Keratinocyte (primary cell): Measurements from ENCODE around the gene ISG20L2. TPM values are rescaled to one million over a fixed set of nuclear protein-coding genes. Genes with fewer than 3 reads are reported as not detected.

ENCODE experiments used
- DNase-seq: peaks from one replicate; pipeline ENCODE4 v3.0.0-alpha.2; 2011; ENCODE audit warnings: low read depth, missing footprints, low spot score
- FAIRE-seq: peaks from 2 replicates; lab custom pipeline; 2011; peaks lifted over from hg19 to GRCh38; lab: Jason Lieb, UNC
- H2AFZ ChIP-seq: 2 replicates; pipeline ENCODE4 v1.6.0; 2012; ENCODE audit warnings: low read length, control low read depth, inconsistent platforms; ENCODE audit not compliant: control insufficient read depth
- H3K27ac ChIP-seq: 2 replicates; pipeline ENCODE4 v1.5.1; 2011; ENCODE audit warnings: low read length; ENCODE audit not compliant: control insufficient read depth, insufficient read depth
- H3K27me3 ChIP-seq: 3 replicates; pipeline ENCODE4 v1.6.0; 2011; ENCODE audit warnings: low read length; ENCODE audit not compliant: control insufficient read depth, insufficient read depth; ENCODE audit errors: extremely low read depth
- H3K36me3 ChIP-seq, 2 experiments: 2 replicates in 1 of 2; 3 replicates in 1 of 2; pipeline ENCODE4 v1.5.1; 2011; ENCODE audit warnings: low read length in 2 of 2, mild to moderate bottlenecking in 1 of 2; ENCODE audit not compliant: control insufficient read depth in 2 of 2, insufficient read depth in 2 of 2; ENCODE audit errors: extremely low read depth in 1 of 2
- H3K4me1 ChIP-seq: 3 replicates; pipeline ENCODE4 v1.5.1; 2011; ENCODE audit warnings: low read length; ENCODE audit not compliant: control insufficient read depth, insufficient read depth; ENCODE audit errors: extremely low read depth
- H3K4me2 ChIP-seq: 3 replicates; pipeline ENCODE4 v1.6.0; 2011; ENCODE audit warnings: low read depth, low read length; ENCODE audit not compliant: control insufficient read depth, insufficient read depth; ENCODE audit errors: extremely low read depth
- H3K4me3 ChIP-seq, 3 experiments: fragments of 200-600 bp in 1 of 3; sonication (generic) in 1 of 3; 2 replicates in 2 of 3; 3 replicates in 1 of 3; pipeline ENCODE4 v1.5.1; 2011 to 2016; ENCODE audit warnings: low read length in 3 of 3, mild to moderate bottlenecking in 3 of 3, control low read depth in 2 of 3, inconsistent platforms in 1 of 3, low read depth in 1 of 3, mixed read lengths in 1 of 3, mixed run types in 1 of 3, moderate library complexity in 1 of 3; ENCODE audit not compliant: control insufficient read depth in 2 of 3, insufficient read depth in 2 of 3; ENCODE audit errors: extremely low read depth in 1 of 3
- H3K79me2 ChIP-seq: 2 replicates; pipeline ENCODE4 v1.6.0; 2012; ENCODE audit warnings: low read length; ENCODE audit not compliant: control insufficient read depth, insufficient read depth
- H3K9ac ChIP-seq: 3 replicates; pipeline ENCODE4 v1.6.0; 2011; ENCODE audit warnings: low read length; ENCODE audit not compliant: control insufficient read depth, insufficient read depth; ENCODE audit errors: extremely low read depth
- H3K9me1 ChIP-seq: 3 replicates; pipeline ENCODE4 v1.6.0; 2011; ENCODE audit warnings: low read length; ENCODE audit not compliant: control insufficient read depth, insufficient read depth; ENCODE audit errors: extremely low read depth
- H3K9me3 ChIP-seq: 2 replicates; pipeline ENCODE4 v1.5.1; 2012; ENCODE audit warnings: low read depth, low read length; ENCODE audit not compliant: control insufficient read depth
- H4K20me1 ChIP-seq: 3 replicates; pipeline ENCODE4 v1.6.0; 2011; ENCODE audit warnings: low read length; ENCODE audit not compliant: control insufficient read depth, insufficient read depth; ENCODE audit errors: extremely low read depth
- CTCF ChIP-seq, 3 experiments: IDR thresholded peaks in 1 of 3; conservative IDR thresholded peaks in 1 of 3; optimal IDR thresholded peaks in 1 of 3; 2 replicates in 2 of 3; 3 replicates in 1 of 3; pipeline versions ENCODE3 to v1.5.1; 2011; ENCODE audit warnings: low read length in 3 of 3, mild to moderate bottlenecking in 3 of 3, moderate library complexity in 2 of 3, control low read depth in 1 of 3, inconsistent platforms in 1 of 3; ENCODE audit not compliant: insufficient read depth in 2 of 3; ENCODE audit errors: extremely low read depth in 1 of 3
- EZH2 ChIP-seq: IDR thresholded peaks from one replicate; pipeline ENCODE4 v1.6.1; 2012; ENCODE audit warnings: inconsistent platforms, mild to moderate bottlenecking, low read length, moderate library complexity
- dilution Hi-C: fragments of 300-500 bp; cut with MboI; formaldehyde crosslinking; loops from one replicate; pipeline ENCODE4 v1.7.0; 2020; ENCODE audit warnings: low sequenced_read_pairs; ENCODE audit not compliant: extremely low pct_ligation_motif_present
- polyA plus RNA-seq, 5 experiments: library from polyadenylated mRNA; depleted of rRNA in 3 of 5; stranded (reverse) in 3 of 5; stranded (forward) in 1 of 5; unstranded in 1 of 5; fragments of >200 nt; gene quantifications; 1 replicate in 1 of 5; 2 replicates in 3 of 5; 3 replicates in 1 of 5; pipeline versions ENCODE4 v1.2.1 to v1.2.3, GENCODE V29; 2011 to 2012; ENCODE audit warnings: missing spikeins in 2 of 5, low read depth in 1 of 5, low replicate concordance in 1 of 5

Gene ISG20L2
- polyA plus RNA-seq, 1 donor (not counting 4 experiments of a cell fraction or from before 2014, with no cell fraction given): 48.6 TPM

DNA sequence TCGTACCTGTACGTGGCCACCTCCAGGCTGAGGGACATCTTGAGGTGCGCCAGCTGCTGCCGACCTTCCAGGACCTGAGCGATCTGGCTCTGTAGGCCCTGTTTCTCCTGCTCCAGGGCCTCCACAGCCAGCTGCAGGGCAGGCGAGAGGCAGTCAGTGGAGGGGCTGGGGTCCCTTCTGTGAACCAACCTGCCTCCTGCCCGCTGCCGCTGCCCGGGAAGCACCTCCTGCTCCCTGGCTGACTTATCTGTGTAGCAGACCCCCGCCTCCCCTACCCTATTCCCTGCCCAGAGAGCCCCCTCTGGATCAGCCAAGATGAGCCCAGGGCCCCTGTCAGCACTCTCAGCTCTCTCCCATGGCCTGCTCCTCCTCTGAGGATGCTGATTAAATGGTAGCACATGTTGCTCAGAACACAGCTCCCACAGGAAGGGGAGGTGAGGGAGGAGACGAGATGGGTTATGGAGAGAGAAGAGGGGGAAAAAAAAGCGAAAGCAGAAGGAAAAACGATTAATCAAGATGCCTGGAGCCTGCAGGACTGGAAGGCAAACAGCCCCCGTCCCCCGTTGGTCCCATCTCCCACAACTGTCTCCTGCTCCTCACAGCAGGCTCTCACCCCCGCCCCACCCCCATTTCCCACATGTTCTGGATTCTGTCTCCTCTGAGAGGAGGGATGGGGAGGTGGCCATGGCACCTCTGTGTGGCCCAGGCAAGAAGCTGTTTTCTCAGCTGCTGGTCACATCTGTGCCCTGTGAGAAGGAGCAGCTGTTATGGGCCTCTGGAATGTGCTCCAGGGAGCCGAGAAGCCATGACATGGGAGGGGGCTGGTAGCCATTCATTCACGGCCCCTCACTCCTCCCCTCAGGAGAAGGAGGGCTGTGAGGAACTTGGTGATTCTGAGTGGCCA is 53.1 kb downstream of the ISG20L2 start:
- H3K4me3 ChIP-seq: no peak overlapping the region
- no peak overlapping the region for H3K9ac ChIP-seq
- H3K27ac ChIP-seq: no peak overlapping the region
- H3K4me2 ChIP-seq: no peak overlapping the region
- TF ChIP-seq EZH2: no peak
- TF ChIP-seq CTCF (optimal IDR thresholded peaks at IDR 0.05 in 1 of 3, IDR thresholded peaks at IDR 0.05 in 1 of 3, conservative IDR thresholded peaks at IDR 0.05 in 1 of 3; ENCODE audit: extremely low read depth in 1 of 3, insufficient read depth in 2 of 3, low read length in 3 of 3): no peak
- FAIRE-seq (no peak), DNase-seq (no peak)
- peaks cover 6% of the 10 kb centered on the region for H3K4me1 ChIP-seq
- H3K79me2 ChIP-seq: no peaks in the 10 kb centered on the region
- H4K20me1 ChIP-seq: no peaks in the 10 kb centered on the region
- H3K9me1 ChIP-seq: no peaks in the 10 kb centered on the region
- H2AFZ ChIP-seq: no peak overlapping the region
- H3K27me3 ChIP-seq: peaks cover 75% of the 10 kb centered on the region
- dilution Hi-C loops: no loop called here
- no peaks in the 10 kb centered on the region for H3K9me3 ChIP-seq
- H3K36me3 ChIP-seq: no peaks in the 10 kb centered on the region

DNA sequence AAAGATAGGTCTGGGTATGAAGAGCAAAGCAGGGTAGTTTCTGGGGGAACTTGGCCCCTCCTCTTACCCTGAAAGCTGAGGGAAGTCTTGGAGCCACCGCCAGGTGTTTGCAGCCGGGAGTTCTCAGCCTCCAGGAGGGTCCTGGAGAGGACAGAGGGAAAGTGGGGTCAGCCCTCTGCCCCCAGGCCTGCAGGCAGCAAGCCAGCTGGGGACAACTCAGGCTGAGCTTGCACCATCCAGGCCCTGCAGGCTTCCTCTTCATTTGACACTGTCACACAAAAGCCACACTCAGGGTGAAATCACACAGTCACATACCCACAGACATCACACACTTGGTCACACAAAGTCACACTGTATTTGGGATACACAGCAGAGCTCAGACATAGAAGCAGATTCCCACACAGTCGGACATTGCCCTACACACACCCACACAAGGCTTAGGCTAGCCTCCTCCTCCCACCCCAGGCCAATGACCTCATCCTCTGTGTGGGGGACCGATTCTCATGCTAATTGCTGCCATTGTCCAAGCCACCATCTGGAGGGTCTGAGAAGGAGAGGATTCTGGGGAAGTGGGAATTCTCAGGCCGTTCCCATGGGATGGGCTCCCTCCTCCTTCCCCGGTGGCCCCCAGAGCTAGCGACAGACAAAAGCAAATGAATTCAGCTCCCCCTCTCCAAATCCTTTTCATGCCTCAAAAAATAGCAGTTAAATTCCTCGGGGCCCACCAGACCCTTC is 55.0 kb downstream of the ISG20L2 start:
- Histone ChIP-seq H3K27ac (no peak overlapping the region), H3K9me1 (no peaks in the 10 kb centered on the region), H3K9ac (no peak overlapping the region), H3K9me3 (no peaks in the 10 kb centered on the region), H3K27me3 (peaks cover 77% of the 10 kb centered on the region), H3K4me3 (no peak overlapping the region), H3K4me1 (peaks cover 6% of the 10 kb centered on the region), H3K4me2 (no peak overlapping the region), H4K20me1 (no peaks in the 10 kb centered on the region), H3K79me2 (no peaks in the 10 kb centered on the region), H3K36me3 (no peaks in the 10 kb centered on the region), H2AFZ (no peak overlapping the region)
- no peak for TF ChIP-seq CTCF (optimal IDR thresholded peaks at IDR 0.05 in 1 of 3, IDR thresholded peaks at IDR 0.05 in 1 of 3, conservative IDR thresholded peaks at IDR 0.05 in 1 of 3; ENCODE audit: extremely low read depth in 1 of 3, insufficient read depth in 2 of 3, low read length in 3 of 3)
- TF ChIP-seq EZH2: no peak
- FAIRE-seq: no peak
- no peak for DNase-seq
- dilution Hi-C loops: no loop called here

Other genes with a start within 250 kb of the ISG20L2 start
- 8.7 to 11.5 TPM (median 9.3 TPM) in 3 replicates for gene MEF2D, start 228.0 kb downstream of the ISG20L2 start, polyA plus RNA-seq
- 1.5 to 5.7 TPM (median 5.3 TPM) in 3 replicates for gene IQGAP3, start 156.2 kb downstream of the ISG20L2 start, polyA plus RNA-seq
- gene TTC24, start 149.0 kb downstream of the ISG20L2 start, polyA plus RNA-seq: not detected in 3 replicates
- gene NAXE, start 137.0 kb downstream of the ISG20L2 start, polyA plus RNA-seq: 74.7 to 93.4 TPM (median 81.3 TPM) in 3 replicates
- 31.8 to 48.9 TPM (median 43.5 TPM) in 3 replicates for gene GPATCH4, start 127.3 kb downstream of the ISG20L2 start, polyA plus RNA-seq
- gene HAPLN2, start 109.4 kb downstream of the ISG20L2 start, polyA plus RNA-seq: not detected in 3 replicates
- not detected in 3 replicates for gene BCAN, start 86.6 kb downstream of the ISG20L2 start, polyA plus RNA-seq
- gene NES, start 51.4 kb downstream of the ISG20L2 start, polyA plus RNA-seq: 0.01 TPM in 2 of 3 replicates, not detected in the other
- 6.5 to 12.7 TPM (median 8.4 TPM) in 3 replicates for gene CRABP2, start 23.2 kb downstream of the ISG20L2 start, polyA plus RNA-seq
- 6.0 to 10.7 TPM (median 6.3 TPM) in 3 replicates for gene METTL25B, start 297 bp downstream of the ISG20L2 start, polyA plus RNA-seq
- 111 to 157 TPM (median 122 TPM) in 3 replicates for gene MRPL24, start 12.3 kb upstream of the ISG20L2 start, polyA plus RNA-seq
- gene HDGF, start 22.9 kb upstream of the ISG20L2 start, polyA plus RNA-seq: 172 to 240 TPM (median 196 TPM) in 3 replicates
- 29.9 to 70.7 TPM (median 40.4 TPM) in 3 replicates for gene PRCC, start 38.8 kb upstream of the ISG20L2 start, polyA plus RNA-seq
- gene SH2D2A, start 88.1 kb upstream of the ISG20L2 start, polyA plus RNA-seq: 1.9 to 4.5 TPM (median 2.5 TPM) in 3 replicates
- not detected in 3 replicates for gene INSRR, start 130.4 kb upstream of the ISG20L2 start, polyA plus RNA-seq
- gene NTRK1, start 132.1 kb upstream of the ISG20L2 start, polyA plus RNA-seq: 0.03 to 0.06 TPM (median 0.05 TPM) in 3 replicates
- gene PEAR1, start 165.0 kb upstream of the ISG20L2 start, polyA plus RNA-seq: 4.0 to 4.8 TPM (median 4.2 TPM) in 3 replicates
- not detected in 3 replicates for gene LRRC71, start 191.9 kb upstream of the ISG20L2 start, polyA plus RNA-seq